Measurements from ENCODE around the gene GID4.

Gene GID4

GRCh38 chr17:18016426-18016825 is 22.8 kb upstream of the GID4 start:
- no peak for DNase-seq (ENCODE audit: low read depth)
- no peak overlapping the region for H3K4me3 ChIP-seq (ENCODE audit: low read depth, low read length)
- no peak for TF ChIP-seq CTCF (IDR thresholded peaks at IDR 0.05; ENCODE audit: insufficient read depth, low read depth, low read length, missing control alignments)

- TF ChIP-seq CTCF (IDR thresholded peaks at IDR 0.05; ENCODE audit: insufficient read depth, low read depth, low read length, missing control alignments): no peak
- H3K4me3 ChIP-seq (ENCODE audit: low read depth, low read length): no peak overlapping the region
- no peak for DNase-seq (ENCODE audit: low read depth)
Observed at GRCh38 chr17:18017958-18018357, 21.2 kb upstream of the GID4 start.

- no peak for DNase-seq (ENCODE audit: low read depth)
- H3K4me3 ChIP-seq (ENCODE audit: low read depth, low read length): no peak overlapping the region
- TF ChIP-seq CTCF (IDR thresholded peaks at IDR 0.05; ENCODE audit: insufficient read depth, low read depth, low read length, missing control alignments): no peak
Observed at GRCh38 chr17:18018411-18018921, 20.7 kb upstream of the GID4 start.

GRCh38 chr17:18019838-18020154 is 19.4 kb upstream of the GID4 start:
- TF ChIP-seq CTCF (IDR thresholded peaks at IDR 0.05; ENCODE audit: insufficient read depth, low read depth, low read length, missing control alignments): no peak
- no peak for DNase-seq (ENCODE audit: low read depth)
- no peak overlapping the region for H3K4me3 ChIP-seq (ENCODE audit: low read depth, low read length)

- DNase-seq (ENCODE audit: low read depth): no peak
- TF ChIP-seq CTCF (IDR thresholded peaks at IDR 0.05; ENCODE audit: insufficient read depth, low read depth, low read length, missing control alignments): no peak
- no peak overlapping the region for H3K4me3 ChIP-seq (ENCODE audit: low read depth, low read length)
Observed at GRCh38 chr17:18020971-18021370, 18.2 kb upstream of the GID4 start.

- H3K4me3 ChIP-seq (ENCODE audit: low read depth, low read length): no peak overlapping the region
- no peak for TF ChIP-seq CTCF (IDR thresholded peaks at IDR 0.05; ENCODE audit: insufficient read depth, low read depth, low read length, missing control alignments)
- DNase-seq (ENCODE audit: low read depth): no peak
Observed at GRCh38 chr17:18021372-18021771, 17.8 kb upstream of the GID4 start.

- no peak overlapping the region for H3K4me3 ChIP-seq (ENCODE audit: low read depth, low read length)
- TF ChIP-seq CTCF (IDR thresholded peaks at IDR 0.05; ENCODE audit: insufficient read depth, low read depth, low read length, missing control alignments): no peak
- DNase-seq (ENCODE audit: low read depth): peak; percentile 55
Observed at GRCh38 chr17:18025241-18025944, 13.8 kb upstream of the GID4 start.
